Glutamatergic neuron (in vitro differentiated cells): ENCODE data around the gene GSKIP. TPM values are rescaled to one million over a fixed set of nuclear protein-coding genes. Genes with fewer than 3 reads are reported as not detected.

Experiments used
- DNase-seq: peaks from one replicate; pipeline ENCODE4 v3.0.0; 2022
- H3K27ac Mint-ChIP-seq: one replicate; pipeline ENCODE4 v1.8.0; 2020; ENCODE audit warnings: mild to moderate bottlenecking, mixed read lengths, inconsistent platforms; ENCODE audit not compliant: unreplicated experiment
- H3K27me3 Mint-ChIP-seq: one replicate; pipeline ENCODE4 v1.8.0; 2020; ENCODE audit warnings: mild to moderate bottlenecking, moderate library complexity, mixed read lengths, inconsistent platforms; ENCODE audit not compliant: unreplicated experiment
- H3K36me3 Mint-ChIP-seq: one replicate; pipeline ENCODE4 v1.8.0; 2020; ENCODE audit warnings: mild to moderate bottlenecking, mixed read lengths, inconsistent platforms; ENCODE audit not compliant: unreplicated experiment
- H3K4me1 Mint-ChIP-seq: one replicate; pipeline ENCODE4 v1.8.0; 2020; ENCODE audit warnings: mild to moderate bottlenecking, low read depth, mixed read lengths, inconsistent platforms; ENCODE audit not compliant: unreplicated experiment
- H3K4me3 Mint-ChIP-seq: one replicate; pipeline ENCODE4 v1.8.0; 2020; ENCODE audit warnings: mild to moderate bottlenecking, mixed read lengths, inconsistent platforms; ENCODE audit not compliant: unreplicated experiment
- H3K9me3 Mint-ChIP-seq: one replicate; pipeline ENCODE4 v1.8.0; 2020; ENCODE audit warnings: mild to moderate bottlenecking, moderate library complexity, mixed read lengths, inconsistent platforms; ENCODE audit not compliant: unreplicated experiment
- CTCF ChIP-seq: fragments of 200-600 bp; sonication (generic); IDR thresholded peaks from one replicate; pipeline ENCODE4 v1.5.0; 2021; ENCODE audit not compliant: partially characterized antibody, unreplicated experiment
- total RNA-seq: library from RNA; stranded (reverse); fragmentation: NEBNext Ultra II Directional; extraction: Animal tissue kit (Norgen Biotek cat#: 25700); gene quantifications from one replicate; pipeline ENCODE4 v1.2.1, GENCODE V29; 2021; ENCODE audit not compliant: unreplicated experiment

Gene GSKIP
- total RNA-seq, 1 donor from 2014 or later, result 24.8 TPM

GRCh38 chr14:96384740-96385139, 21.4 kb downstream of the GSKIP start:
- Mint-ChIP-seq H3K9me3 (no peaks in the 10 kb centered on the region), H3K27me3 (no peaks in the 10 kb centered on the region), H3K36me3 (no peaks in the 10 kb centered on the region), H3K27ac (no peak overlapping the region), H3K4me3 (no peak overlapping the region), H3K4me1 (no peaks in the 10 kb centered on the region)
- no peak for DNase-seq
- no peak for TF ChIP-seq CTCF

DNA sequence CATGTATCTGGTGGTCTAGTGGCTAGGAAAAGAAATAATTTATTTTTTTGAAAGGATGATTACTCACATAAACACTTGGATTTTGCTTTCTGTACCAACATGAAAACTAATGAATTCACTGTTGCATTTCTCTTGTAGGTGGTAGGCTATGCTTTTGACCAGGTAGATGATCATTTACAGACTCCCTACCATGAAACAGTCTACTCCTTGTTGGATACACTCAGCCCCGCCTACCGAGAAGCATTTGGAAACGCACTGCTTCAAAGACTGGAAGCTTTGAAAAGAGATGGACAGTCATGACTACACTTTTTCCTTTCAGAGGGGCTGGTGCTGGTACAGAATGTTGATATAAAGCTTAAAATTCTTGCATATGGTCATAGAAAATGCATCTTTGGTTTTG, 22.1 kb downstream of the GSKIP start:
- Mint-ChIP-seq H3K9me3 (no peaks in the 10 kb centered on the region), H3K4me3 (no peak overlapping the region), H3K27ac (no peak overlapping the region), H3K4me1 (no peaks in the 10 kb centered on the region), H3K36me3 (no peaks in the 10 kb centered on the region), H3K27me3 (no peaks in the 10 kb centered on the region)
- no peak for DNase-seq
- no peak for TF ChIP-seq CTCF

GRCh38 chr14:96390965-96391292, 27.6 kb downstream of the GSKIP start:
- H3K9me3 Mint-ChIP-seq, result no peaks in the 10 kb centered on the region
- H3K27me3 Mint-ChIP-seq, result no peaks in the 10 kb centered on the region
- no peaks in the 10 kb centered on the region for H3K36me3 Mint-ChIP-seq
- no peaks in the 10 kb centered on the region for H3K4me1 Mint-ChIP-seq
- H3K27ac Mint-ChIP-seq, result no peak overlapping the region
- TF ChIP-seq CTCF, result no peak
- DNase-seq, result no peak
- peak overlapping the region; percentile 91 for H3K4me3 Mint-ChIP-seq

DNA sequence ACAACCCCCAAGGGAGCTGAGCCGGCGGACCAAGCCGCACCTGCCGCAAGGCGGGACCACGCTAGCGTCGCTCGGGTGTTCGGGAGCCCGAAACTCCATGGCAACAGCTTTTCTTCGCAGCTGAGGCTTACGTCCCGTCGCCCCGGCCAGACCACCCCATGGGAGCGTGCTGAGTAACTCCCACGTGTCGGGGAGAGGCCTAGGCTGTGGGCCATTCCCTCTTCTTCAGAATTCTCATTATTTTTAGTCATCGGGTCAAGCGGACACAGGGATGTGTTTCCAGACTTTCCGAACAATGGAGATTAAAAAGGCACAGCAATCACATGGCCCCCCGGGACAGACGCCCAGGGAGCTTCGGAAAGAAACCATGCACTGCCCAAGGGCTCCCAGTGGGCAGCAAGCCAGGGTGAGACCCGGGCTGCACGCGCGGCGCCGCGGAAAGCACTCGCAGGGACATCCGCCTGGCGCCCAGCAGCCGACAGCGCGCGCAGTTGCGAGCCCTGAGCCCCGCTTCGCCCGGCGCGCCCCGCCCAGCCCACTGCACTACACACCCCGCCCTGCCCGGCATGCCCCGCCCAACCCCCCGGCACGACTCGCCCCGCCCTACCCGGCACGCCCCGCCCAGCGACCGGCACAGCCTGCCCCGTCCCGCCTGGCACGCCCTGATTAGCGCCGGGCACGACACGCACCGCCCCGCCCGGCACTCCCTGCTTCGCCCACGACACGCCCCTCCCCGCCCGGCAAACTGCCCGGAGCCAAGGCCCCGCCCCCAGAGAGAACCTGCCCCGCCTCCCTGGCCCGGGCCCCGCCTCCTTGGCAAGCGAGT, 28.2 kb downstream of the GSKIP start:
- Mint-ChIP-seq H3K9me3 (no peaks in the 10 kb centered on the region), H3K27ac (peak overlapping the region; percentile 78), H3K4me3 (peak overlapping the region; percentile 91), H3K27me3 (no peaks in the 10 kb centered on the region), H3K4me1 (no peaks in the 10 kb centered on the region), H3K36me3 (no peaks in the 10 kb centered on the region)
- peak; percentile 99 for DNase-seq
- TF ChIP-seq CTCF, result no peak

DNA sequence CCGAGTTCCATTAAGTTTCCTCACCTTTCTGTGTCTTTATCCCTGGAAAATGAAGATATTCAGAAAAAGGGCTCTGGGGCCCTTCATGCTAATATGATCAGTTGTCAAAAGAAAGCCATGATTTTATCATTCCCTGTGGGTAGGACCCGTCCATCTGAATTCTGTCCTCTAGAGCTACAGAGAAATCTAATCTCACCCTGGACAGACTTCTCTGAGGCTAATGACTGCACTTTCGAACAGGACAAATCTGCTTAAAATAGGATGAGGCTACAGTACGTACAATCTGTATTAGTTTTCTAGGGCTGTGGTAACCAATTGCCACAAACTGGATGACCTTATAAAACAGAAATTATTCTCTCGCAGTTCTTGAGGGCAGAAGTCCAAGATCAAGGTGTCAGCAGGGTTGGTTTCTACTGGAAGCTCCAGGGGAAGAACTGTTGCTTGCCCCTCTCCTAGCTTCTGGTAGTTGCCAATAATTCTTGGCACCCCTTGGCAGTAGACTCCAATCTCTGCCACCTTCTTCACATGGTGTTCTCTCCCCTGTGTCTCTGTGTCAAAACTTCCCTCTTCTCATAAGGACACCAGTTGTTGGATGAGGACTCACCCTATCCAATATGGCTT, 29.9 kb downstream of the GSKIP start:
- no peaks in the 10 kb centered on the region for H3K9me3 Mint-ChIP-seq
- H3K27me3 Mint-ChIP-seq, result no peaks in the 10 kb centered on the region
- DNase-seq, result no peak
- TF ChIP-seq CTCF, result no peak
- no peak overlapping the region for H3K27ac Mint-ChIP-seq
- no peaks in the 10 kb centered on the region for H3K36me3 Mint-ChIP-seq
- peak overlapping the region; percentile 82 for H3K4me3 Mint-ChIP-seq
- H3K4me1 Mint-ChIP-seq, result no peaks in the 10 kb centered on the region
